ENCODE data around the gene NDUFB10.
"Not testable (repeated sequence)": the region's sequence is repeated elsewhere in the genome, so short reads cannot be mapped to it uniquely, and the experiment has no call there.

NDUFB10 gene

DNA sequence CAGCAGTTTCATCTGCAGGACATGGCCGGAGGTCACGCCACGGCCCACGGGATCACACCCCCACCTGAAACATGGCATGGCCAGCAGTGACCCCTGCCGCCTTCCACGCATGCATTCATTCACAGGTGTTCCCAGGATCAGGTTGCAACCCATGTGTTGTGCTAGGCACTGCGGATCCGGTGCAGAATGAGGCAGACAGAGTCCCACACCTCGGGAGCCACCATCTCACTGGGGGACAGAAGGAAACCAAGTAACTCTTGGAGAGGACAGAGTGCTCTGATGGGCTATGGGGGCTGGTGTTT lies 12.0 kb upstream of the NDUFB10 start:
- DNase-seq = no peak

DNA sequence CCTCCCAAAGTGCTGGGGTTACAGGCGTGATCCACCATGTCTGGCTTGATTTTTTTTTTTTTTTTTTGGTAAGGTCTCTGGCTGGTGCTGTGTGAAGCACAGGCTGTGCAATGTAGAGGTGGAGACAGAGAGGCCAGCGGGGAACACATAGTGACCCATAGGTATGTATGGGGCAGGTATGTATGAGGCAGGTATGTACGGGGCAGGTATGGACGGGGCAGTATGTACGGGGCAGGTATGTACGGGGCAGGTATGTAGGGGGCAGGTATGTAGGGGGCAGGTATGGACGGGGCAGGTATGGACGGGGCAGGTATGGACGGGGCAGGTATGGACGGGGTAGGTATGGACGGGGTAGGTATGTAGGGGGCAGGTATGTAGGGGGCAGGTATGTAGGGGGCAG lies 9.8 kb upstream of the NDUFB10 start:
- no peak for DNase-seq

DNA sequence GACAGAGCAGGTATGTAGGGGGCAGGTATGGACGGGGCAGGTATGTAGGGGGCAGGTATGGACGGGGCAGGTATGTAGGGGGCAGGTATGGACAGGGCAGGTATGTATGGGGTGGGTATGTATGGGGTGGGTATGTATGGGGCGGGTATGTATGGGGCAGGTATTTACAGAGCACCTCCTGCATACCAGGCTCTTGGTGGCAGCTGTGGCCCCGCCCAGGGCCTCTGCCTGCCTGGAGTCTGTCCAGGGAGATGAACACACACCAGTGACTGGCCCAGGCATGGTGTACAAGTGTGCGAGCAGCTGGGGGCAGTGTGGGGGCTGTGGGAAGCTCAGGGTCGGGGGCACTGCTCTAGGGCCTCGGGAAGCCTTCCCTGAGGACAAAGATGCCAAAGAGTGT lies 9.3 kb upstream of the NDUFB10 start:
- no peak for DNase-seq

DNA sequence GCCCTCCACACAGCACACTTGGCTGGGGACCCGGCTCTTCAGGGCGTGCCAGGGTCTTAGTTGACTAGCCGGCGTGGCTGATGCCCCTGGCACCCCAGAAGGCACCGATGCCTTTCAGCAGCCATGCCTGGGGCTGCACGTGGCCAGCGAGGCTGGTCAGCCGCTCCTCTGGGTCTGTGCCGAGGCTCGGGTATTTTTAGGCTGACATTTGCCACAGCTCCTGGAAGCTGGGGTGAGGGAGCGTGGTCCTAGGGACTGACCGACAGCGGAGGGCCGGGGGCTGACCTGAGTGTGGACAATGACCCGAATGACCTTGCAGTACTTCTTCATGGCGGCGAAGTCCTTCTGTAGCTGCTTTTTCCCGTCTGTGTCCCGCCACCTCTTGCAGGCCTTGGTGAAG lies 8.8 kb upstream of the NDUFB10 start:
- DNase-seq = no peak

DNA sequence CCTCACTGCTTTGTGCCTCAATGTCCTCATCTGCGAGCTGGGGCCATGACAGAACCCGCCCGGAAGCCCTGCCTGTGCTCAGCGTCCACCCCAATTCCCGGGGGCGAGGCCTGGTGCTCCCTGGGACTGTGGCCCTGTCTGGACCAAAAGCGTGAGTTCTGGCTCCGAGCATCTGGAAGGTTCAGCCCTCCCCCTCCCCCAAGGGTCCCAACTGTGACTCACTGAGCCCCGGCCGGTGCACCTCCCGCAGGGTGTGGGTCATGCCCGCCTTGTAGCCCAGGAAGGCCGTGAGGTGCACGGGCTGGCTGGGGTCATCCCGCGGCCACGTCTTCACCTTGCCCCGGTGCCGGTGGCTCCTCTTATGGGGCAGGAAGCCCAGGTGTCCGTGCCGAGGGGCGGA lies 5.6 kb upstream of the NDUFB10 start:
- DNase-seq = no peak

DNA sequence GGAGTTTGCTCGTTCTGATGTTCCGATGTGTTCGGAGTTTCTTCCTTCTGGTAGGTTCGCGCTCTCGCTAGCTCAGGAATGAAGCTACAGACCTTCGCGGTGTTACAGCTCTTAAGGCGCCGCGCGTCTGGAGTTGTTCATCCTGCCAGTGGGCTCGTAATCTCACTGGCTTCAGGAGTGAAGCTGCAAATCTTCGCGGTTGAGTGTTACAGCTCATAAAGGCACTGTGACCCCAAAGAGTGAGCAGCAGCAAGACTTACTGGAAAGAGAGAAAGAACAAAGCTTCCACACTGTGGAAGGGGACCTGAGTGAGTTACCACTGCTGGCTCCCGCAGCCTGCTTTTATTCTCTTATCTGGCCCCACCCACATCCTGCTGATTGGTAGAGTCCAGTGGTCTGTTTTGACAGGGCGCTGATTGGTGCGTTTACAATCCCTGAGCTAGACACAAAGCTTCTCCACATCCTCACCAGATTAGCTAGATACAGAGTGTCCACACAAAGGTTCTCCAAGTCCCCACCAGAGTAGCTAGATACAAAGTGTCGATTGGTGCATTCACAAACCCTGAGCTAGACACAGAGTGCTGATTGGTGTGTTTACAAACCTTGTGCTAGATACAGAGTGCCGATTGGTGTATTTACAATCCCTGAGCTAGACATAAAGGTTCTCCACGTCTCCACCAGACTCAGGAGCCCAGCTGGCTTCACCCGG lies 1.8 kb upstream of the NDUFB10 start:
- not testable (repeated sequence) for DNase-seq

DNA sequence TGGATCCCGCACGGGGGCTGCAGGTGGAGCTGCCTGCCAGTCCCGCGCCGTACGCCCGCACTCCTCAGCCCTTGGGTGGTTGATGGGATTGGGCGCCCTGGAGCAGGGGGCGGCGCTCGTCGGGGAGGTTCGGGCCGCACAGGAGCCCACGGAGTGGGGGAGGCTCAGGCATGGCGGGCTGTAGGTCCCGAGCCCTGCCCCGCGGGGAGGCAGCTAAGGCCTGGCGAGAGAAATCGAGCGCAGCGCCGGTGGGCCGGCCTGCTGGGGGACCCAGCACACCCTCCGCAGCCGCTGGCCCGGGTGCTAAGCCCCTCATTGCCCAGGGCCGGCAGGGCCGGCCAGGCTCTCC lies 1.2 kb upstream of the NDUFB10 start:
- not testable (repeated sequence) for DNase-seq

DNA sequence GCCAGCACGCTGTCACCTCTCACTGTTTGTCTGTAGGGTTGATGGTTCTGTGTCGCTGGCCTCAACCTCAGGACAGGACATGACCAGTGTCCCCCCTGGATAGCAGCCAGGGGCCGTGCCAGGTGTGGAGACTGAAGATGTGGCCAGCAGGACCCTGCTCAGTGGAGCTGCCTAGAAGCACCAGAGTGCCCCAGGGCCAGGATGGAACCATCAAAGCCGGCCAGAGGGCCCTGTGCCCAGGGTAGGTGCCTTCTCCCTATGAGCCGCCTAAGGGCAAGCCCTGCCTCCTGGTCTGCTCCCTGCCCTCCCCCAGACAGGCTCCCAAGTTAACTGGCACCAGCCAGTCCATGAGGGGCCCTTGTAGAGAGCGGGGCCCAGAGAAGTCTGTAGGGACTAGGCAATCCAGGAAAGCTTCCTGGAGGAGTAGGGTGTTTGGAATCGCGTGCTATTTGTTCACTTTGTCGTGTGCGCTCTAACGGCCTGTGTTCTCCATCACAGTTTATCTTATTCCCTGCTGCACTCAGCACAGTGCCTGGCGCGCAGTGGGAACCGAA lies 546 bp upstream of the NDUFB10 start:
- DNase-seq = no peak

DNA sequence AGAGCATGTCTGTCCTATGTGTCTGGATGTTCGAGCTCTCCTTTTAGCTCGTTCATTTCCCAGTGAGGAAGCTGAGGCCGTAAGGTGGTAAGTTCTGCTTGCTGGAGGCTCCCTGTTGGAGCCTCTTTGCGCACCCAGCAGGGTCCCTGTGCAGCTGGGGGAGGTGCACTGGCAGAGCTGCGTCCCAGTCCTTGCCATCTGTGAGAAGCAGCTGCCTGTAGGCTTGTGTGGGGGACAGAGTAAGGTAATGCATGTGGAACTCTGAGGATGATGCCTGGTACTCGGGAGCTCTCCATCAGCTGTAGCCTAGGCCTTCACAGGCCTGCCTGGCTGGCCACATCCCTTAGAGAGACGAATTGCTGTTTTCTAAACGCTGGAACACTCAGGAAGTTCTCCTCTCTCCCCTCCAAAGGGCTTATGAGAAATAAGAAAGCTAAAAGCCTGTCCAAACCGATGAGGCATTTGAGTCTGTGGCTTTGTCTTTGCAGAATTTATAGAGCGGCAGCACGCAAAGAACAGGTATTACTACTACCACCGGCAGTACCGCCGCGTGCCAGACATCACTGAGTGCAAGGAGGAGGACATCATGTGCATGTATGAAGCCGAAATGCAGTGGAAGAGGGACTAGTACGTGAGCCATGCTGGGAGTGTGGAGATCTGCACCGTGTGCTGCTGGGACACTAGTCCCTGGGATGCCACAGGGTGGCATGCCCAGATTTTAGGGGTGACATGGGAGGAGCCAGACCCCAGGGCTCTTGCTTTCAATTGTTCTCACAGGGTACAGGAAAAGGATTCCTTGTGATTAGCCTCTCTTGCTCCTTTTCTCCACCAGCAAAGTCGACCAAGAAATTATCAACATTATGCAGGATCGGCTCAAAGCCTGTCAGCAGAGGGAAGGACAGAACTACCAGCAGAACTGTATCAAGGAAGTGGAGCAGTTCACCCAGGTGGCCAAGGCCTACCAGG lies 1.6 kb downstream of the NDUFB10 start:
- DNase-seq = peak; percentile 46

DNA sequence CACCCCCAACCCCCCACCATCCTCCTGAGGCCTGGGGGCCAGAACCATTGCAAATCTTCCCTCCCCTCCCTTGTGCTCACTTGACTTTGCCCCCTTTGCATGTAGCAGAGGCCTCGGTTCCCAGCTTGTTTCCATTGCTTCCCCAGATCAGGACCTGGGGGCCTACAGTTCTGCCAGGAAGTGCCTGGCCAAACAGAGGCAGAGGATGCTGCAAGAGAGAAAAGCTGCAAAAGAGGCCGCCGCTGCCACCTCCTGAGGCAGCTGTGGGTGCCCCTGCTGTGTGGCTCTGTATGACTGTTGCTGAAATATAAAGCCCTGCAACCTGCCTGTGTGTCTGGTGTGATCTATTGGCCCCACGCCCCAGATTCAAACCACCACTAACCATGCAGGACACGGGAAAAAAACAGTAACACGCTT lies 2.3 kb downstream of the NDUFB10 start:
- no peak for DNase-seq

DNA sequence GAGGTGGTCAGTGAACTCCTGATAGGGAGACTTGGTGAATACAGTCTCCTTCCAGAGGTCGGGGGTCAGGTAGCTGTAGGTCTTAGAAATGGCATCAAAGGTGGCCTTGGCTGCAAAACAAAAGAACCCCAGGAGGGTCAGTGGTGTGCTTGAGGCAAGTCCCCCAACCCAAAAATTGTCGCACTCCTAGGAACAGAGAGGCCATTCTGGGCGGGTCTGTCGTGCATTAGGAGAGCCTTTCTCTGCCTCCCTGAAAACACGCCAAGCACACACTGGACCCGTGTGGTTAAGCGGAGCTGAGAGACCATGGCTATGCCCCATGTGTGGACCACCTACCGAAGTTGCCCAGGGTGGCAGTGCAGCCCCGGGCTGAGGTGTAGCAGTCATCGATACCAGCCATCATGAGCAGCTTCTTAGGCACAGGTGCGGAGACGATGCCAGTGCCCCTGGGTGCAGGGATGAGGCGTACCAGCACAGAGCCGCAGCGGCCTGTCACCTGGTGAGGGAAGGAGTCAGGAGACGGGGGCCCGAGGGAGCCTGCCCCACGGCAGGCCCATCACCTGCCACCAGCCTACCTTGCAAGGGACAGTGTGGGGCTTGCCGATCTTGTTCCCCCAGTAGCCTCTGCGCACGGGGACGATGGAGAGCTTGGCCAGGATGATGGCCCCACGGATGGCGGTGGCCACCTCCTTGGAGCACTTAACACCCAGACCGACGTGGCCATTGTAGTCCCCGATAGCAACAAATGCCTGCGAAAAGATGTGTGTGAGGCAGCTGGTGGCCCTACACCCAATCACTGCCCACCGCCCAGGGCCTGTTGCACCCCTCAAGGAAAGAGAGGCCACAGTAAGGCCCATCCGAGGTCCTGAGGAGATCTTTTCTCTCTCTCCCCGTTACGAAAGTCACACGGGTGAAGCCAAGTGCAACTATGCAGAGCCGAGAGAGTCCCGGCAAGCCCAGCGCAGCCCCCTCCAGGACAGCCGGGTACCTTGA lies 3.1 kb downstream of the NDUFB10 start:
- not testable (repeated sequence) for DNase-seq

DNA sequence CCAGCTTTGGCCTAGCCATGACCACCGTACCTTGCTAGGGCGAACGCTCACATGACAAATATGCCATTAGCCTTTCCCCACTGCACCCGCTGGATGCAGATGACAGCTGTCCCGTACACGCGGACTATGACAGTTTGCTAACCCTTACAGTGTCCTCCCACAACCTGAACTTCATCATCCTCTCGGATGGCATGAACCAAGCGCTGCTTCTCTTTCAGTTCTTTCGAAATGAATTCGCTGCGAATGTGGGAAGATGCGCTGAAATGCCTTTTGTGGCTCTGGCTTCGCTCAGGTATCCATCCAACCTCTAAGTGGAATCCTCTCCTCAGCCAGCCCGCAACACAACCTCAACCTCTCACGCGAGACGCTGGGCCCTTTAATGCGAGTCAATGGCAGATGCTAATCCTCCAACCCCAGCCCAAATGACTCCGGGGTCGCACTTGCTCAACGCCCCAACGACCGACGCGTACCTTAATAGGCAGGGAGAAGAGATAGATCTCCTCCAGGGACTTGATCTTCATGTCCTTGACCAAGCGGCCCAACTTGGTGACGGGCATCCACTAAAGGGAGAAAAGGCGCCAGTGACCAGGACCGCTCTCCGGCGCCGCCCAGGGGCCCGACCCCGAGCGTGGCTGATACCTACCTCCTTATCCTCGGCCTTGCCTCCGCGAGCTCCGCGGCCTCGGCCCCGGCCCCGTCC lies 4.6 kb downstream of the NDUFB10 start:
- DNase-seq = peak; percentile 17

DNA sequence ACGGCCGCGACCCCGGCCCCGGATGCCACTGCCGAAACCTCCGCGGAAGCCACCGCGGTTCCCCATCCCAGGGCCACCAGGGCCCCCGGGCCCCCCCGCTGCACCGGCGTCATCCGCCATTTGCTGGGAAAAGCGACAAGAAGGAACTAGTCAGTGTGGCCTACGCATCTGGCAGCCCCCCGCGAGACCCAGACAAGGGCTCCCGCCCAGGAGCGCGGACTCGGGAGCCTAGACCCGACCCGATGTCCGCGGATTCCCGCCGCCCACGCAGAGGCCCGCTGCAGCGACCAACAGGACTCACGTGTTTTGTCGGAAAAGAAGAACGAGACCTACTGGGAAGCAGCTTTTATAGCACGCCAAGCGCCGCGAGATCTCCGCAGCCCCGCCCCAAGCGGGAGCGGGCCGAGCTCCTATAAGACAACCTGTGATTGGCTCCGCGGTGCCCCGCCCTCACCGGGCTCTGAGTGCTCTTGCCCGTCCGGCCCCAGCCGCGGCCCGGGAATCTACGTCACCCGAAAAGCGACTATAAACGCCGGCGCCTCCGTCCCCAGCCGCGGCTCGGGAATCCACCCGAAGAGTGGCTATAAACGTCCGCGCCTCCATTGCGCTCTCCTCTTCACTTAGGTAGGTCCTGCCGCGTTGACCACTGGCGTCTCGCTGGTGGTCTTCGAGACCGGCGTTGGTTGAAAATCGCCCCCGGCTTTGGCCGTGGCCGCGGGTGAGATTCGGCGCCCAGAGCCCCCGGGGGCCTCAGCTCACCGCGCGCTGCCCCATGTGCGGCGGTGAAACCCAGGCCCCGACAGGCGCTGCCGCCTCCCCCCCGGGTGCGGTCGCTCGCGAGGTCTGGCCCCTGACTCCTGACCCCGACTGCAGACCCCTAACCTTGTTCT lies 5.4 kb downstream of the NDUFB10 start, which contains the start of gene RPS2:
TSS of gene RPS2 (minus strand) at position 321 of the 890 bp plus-strand sequence. CDS start at position 120, 201 bp downstream.
- DNase-seq = peak; percentile 99

DNA sequence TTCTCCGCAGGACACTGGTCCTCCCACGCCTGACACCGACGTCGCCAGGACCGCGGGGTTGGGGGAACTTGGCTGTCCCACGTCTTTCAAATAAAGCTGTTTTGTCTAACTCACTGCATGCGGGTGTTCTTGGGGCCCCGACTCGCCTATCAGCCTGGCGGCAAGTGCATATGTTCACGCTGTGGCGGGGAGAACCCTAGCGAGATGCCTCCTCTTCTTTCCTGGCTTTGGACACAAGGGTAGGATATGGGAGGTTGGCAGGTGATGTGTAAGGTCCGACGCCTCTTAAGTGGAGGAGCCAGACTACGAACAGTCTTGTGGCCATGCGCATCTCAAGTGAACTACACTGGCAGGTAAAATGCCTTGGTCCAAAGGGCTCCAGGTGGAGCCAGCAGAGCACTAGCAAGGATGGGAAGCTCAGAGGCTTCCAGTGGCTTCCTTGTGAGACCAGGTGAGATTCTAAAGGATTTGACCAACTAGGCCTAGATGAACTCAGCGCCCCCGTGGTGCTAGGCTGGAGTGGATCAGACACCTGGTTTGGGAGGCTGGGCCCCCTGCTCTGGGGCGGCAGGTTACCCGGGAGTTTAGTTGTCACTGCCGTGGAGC lies 6.2 kb downstream of the NDUFB10 start:
- DNase-seq = no peak

DNA sequence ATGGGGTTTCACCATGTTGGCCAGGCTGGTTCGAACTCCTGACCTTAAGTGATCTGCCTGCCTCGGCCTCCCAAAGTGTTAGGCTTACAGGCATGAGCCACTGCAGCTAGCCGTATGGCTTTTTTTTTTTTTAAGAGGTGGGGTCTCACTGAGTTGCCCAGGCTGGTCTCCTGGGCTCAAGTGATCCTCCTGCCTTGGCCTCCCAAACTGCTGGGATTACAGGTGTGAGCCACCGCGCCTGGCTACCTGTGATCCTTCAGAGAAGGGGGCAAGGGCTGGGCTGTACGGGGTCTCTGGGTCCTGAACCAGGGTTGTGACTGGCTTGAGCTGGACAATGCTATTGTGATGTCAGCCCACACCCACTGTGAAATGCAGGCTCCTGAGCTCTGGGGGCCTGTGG lies 7.1 kb downstream of the NDUFB10 start, which contains the start of gene RNF151:
TSS of gene RNF151 (plus strand) at position 397 of the 400 bp plus-strand sequence. CDS start 26 bp downstream, outside the sequence.
- no peak for DNase-seq

DNA sequence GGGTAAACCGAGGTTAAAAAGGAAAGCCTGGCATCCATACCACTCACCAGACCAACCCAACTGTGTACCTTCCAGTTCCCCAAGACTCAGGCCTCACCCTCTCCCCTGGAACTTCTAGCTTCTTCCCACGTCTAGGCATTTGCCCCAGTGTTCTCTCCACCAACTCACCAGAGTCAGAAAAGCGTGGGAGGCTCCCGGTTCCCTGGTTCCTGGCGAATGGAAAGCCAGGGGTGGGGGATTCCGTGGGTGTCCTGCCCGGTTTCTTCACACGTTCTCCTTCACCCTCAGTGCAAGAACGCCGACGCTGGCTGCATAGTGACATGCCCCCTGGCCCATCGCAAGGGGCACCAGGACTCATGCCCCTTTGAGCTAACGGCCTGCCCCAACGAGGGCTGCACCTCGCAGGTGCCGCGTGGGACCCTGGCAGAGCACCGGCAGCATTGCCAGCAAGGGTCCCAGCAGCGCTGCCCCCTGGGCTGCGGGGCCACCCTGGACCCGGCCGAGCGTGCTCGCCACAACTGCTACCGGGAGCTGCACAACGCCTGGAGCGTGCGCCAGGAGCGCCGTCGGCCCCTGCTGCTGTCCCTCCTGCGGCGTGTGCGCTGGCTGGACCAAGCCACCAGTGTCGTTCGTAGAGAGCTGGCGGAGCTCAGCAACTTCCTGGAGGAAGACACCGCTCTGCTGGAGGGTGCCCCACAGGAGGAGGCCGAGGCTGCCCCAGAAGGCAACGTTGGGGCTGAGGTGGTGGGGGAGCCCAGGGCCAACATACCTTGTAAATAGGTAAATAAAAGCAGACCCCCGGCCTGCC lies 9.0 kb downstream of the NDUFB10 start:
- DNase-seq = no peak

DNA sequence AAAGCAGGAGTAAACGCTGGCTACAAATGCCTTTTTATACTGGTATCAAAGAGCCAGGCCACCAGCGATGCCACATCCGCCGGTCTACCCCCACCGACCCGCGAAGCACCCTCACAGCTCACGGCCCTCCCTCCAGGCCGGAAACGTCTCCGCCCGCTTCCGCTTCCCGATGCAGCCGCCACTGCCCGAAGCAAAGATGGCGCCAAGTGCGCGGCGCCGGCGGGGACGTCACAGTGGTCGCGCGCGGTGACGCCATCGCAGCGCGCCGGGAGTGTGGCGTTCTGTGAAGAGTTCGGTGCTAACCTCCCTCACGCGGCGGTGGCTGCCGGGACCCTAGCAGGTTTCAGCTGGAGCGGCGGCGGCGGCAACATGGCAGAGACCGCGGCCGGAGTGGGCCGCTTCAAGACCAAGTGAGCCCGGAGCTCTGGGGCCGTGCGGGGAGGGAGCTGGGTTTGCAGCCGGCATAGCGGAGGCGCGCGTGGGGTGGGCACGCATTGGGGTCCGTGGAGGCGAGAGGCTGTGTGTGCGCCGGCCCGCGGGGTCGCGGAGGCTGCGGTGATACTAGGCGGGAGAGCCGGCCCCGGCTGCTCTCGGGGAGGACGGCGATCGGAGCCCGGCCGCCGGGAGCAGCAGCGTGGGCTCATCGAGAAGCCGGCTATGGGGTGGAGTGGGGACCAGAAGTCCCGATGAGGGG lies 12.6 kb downstream of the NDUFB10 start, which contains the start of gene TBL3:
TSS of gene TBL3 (plus strand) at position 258 of the 694 bp plus-strand sequence. CDS start at position 370, 112 bp downstream.
- DNase-seq = peak; percentile 90

DNA sequence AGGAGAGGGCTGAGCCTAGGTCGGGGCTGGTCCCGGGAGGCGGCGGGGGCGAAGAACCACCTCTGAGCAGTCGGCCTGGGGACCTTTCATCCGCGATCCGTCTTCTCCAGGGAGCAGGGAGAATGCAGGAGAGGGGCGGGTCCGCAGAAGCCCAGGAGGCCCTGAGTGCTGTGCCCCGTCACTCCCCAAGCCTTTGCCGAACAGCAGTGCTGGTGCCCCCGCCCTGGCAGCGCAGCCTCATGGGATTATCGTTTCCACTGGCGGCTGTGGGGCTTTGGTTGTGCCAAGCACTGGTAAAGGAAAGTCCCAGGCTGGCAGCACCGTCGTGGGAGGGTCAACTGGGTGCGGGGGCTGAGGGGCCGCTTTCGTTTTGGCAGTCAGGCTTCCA lies 13.1 kb downstream of the NDUFB10 start:
- DNase-seq = no peak
